HG02852 (cell line): ENCODE measurements around the gene PATL2.
"Not testable (repeated sequence)": the region's sequence is repeated elsewhere in the genome, so short reads cannot be mapped to it uniquely, and the experiment has no call there.

Experiments
- ATAC-seq: cut with Tn5 transposase; IDR thresholded peaks from one replicate; pipeline ENCODE4 v1.9.1; 2021; ENCODE audit warnings: mild to moderate bottlenecking, moderate library complexity; ENCODE audit not compliant: unreplicated experiment

The PATL2 gene

GRCh38 chr15:44711096-44711742, at the start of gene PATL2, which contains the start of gene B2M:
TSS of gene PATL2 (minus strand) at chr15:44711323. CDS start at chr15:44676490, 34,833 bp downstream.
TSS of gene B2M (plus strand) at chr15:44711517. CDS start at chr15:44711547, 30 bp downstream.
- ATAC-seq, result peak; percentile 89

- no peak for ATAC-seq
Measured at GRCh38 chr15:44753345-44753744, 42.2 kb upstream of the PATL2 start.

- not testable (repeated sequence) for ATAC-seq
Measured at GRCh38 chr15:44743454-44743853, 32.3 kb upstream of the PATL2 start.

DNA sequence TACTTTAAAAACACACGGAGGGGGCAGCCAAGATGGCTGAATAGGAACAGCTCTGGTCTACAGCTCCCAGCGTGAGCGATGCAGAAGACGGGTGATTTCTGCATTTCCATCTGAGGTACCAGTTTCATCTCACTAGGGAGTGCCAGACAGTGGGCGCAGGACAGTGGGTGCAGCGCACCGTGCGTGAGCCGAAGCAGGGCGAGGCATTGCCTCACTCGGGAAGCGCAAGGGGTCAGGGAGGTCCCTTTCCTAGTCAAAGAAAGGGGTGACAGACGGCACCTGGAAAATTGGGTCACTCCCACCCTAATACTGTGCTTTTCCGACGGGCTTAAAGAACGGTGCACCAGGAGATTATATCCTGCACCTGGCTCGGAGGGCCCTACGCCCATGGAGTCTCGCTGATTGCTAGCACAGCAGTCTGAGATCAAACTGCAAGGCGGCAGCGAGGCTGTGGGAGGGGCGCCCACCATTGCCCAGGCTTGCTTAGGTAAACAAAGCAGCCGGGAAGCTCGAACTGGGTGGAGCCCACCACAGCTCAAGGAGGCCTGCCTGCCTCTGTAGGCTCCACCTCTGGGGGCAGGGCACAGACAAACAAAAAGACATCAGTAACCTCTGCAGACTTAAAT, 28.2 kb upstream of the PATL2 start:
- ATAC-seq, result not testable (repeated sequence)

- ATAC-seq, result no peak
Measured at GRCh38 chr15:44738340-44738984, 27.3 kb upstream of the PATL2 start.

- peak; percentile 62 for ATAC-seq
Measured at GRCh38 chr15:44736181-44736765, 25.1 kb upstream of the PATL2 start, which contains the start of gene TRIM69. TSS of gene TRIM69 (plus strand) at chr15:44736528. CDS start at chr15:44736705, 177 bp downstream.

DNA sequence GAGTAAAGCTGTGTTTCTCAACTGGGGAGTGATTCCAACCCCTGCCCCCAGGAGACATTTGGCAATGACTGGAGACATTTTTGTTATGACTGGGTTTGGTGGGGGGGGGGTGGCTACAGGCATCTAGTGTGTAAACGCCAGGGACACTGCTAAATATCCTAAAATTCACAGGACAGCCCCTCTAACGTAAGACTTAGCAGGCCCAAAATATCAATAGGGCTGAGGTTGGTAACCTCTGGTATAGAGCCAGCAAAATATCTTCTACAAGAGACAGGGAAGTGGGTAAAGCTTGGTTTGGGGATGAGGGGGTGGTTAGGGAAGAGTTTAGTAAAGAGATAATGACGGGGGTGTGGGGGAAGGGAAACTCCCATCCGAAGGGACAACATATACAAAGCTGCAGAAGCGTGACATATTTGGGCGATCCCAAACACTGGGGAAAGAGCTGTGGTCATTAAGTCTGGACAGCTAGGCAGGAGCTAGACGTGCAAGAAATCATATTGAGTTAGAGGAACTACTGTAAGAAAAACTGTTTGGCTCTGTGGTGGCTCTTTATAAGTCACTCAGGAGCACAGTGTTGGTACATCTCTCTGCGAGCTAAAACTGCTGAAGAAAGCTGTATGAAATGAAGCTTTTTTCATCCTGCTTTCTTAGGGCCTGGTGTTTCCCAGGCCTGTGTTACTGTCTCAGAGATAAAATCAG, 24.5 kb upstream of the PATL2 start:
- ATAC-seq, result peak; percentile 43

- ATAC-seq, result no peak
Measured at GRCh38 chr15:44734839-44735481, 23.8 kb upstream of the PATL2 start.

DNA sequence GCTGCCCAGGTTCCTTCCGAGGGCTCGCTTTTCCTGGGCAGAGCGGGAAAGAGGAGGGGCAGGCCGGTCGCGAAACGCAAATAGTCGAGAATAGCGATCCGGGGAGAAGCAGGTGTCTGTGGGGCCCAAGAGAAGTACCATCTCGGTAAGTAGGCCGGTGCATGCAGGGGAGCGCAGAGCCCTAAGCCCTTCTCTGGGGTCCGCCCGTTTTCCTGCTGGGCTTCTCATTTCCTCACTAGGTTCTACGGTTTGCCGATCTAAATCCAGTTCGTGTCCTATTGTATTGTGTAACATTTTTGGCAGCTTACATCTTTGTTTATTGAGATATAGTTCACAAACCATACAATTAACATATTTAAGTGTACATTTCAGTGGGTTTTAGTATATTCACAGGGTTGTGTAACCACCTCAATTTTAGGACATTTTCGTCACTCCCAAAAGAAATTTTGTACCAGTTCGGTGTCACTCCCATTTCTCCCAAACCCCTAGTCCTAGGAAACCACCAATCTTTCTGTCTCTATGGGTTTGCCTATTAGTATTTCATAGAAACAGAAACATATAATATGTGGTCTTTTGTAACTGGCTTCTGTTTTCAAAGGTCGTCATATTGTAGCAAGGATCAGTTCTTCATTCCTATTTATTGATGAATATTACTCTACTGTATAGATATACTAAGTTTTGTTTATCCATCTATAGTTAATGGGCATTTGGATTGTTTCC, 18.4 kb upstream of the PATL2 start:
- ATAC-seq, result no peak

DNA sequence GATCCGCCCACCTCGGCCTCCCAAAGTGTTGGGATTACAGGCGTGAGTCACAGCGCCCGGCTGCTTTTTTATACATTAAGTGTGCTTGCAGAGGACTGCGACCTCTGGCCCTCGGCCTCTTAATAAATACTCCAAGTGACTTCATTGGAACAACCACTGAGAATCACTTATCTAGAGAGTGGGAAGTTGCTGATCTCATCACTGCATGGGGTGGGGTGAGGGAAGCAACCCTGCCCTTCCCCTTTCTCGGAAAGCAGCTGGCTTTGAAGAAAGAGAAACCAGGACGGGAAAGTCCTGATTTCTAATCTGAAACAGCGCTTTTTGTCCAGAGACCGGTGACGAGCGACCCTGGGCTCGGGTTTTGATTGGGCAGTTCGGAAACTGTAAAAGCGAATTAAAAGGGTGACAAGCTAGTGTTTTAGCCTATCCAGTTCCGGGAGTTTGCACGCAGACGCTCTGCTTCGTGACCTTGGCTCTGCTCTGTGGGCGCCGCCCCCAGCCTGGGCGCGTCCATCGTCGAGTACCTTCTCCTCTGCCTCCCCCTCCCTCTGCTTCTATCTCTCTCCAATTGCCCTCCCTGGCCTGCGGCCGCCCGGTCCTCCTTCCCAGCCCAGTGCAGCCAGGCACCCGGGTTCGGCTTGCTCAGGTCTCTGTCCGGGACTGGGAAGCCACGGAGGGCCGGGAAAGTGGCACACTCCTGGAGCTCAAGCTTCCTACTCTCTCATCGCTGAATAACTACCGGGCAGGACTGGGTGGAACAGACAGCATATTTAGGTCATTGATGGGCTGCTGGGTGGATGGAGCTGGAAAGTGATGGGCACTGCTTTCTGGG, 17.7 kb upstream of the PATL2 start:
- ATAC-seq, result peak; percentile 66

GRCh38 chr15:44728232-44728575, 17.1 kb upstream of the PATL2 start:
- not testable (repeated sequence) for ATAC-seq

GRCh38 chr15:44727485-44728231, 16.5 kb upstream of the PATL2 start:
- ATAC-seq, result no peak

DNA sequence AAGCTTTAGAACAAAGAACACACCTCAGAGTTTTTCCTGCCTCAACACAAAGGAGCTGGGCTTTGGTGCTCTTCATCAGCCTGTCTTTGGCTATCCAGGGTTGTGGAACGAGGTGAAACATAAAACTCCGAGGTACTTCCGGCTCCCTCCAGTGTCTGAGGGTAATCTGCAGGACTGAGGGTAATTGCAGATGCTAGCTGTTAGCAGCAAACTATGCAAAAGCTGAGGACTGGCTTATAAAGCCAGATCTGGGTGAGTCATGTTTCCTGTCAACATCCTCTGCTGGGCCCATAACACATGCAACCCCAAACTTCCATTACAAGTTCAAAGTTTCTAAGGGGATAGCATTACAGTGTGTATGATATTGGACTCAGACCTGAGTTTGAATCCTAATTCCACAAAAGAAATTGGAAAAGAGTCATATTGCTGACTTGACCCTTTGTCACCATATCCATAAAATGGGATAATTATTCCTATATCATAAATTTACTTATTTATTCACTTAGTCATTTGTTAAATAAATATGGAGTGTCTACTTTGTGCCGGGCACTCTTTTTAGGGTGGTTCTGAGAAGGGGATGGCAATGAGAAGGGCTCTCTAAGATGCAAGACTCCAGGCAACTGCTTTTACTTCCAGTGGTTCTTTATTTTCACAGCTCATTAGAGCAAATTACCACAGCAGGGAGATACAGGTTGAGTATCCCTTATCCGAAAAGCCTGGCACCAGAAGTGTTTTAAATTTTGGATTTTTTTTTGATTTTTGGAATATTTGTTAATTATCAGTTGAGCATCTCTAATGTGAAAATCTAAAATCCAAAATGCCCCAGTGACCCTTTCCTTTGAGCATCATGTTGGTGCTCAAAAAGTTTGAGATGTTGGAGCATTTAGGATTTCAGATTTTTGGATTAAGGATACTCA, 15.7 kb upstream of the PATL2 start:
- ATAC-seq, result peak; percentile 44

GRCh38 chr15:44726136-44726535, 15.0 kb upstream of the PATL2 start:
- no peak for ATAC-seq

DNA sequence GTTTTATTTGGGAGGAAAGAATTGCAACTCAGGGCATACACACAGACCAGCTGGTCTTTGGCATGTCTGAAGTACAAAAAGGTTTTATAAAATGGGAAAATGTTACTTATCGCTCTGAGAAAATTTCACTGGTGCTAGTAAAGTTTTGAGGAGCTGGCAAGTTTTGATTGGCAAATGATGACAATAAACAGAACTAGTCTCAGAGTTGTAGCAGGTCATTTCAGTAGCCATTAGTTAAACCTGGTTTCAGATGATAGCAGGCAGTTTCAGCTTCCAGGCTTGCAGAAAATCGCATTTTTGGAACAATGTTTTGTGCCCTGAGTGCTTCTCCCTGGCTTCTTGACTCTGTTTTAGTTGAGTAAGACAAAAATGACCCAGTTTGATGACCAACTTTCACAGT, 10.9 kb upstream of the PATL2 start:
- ATAC-seq, result no peak

DNA sequence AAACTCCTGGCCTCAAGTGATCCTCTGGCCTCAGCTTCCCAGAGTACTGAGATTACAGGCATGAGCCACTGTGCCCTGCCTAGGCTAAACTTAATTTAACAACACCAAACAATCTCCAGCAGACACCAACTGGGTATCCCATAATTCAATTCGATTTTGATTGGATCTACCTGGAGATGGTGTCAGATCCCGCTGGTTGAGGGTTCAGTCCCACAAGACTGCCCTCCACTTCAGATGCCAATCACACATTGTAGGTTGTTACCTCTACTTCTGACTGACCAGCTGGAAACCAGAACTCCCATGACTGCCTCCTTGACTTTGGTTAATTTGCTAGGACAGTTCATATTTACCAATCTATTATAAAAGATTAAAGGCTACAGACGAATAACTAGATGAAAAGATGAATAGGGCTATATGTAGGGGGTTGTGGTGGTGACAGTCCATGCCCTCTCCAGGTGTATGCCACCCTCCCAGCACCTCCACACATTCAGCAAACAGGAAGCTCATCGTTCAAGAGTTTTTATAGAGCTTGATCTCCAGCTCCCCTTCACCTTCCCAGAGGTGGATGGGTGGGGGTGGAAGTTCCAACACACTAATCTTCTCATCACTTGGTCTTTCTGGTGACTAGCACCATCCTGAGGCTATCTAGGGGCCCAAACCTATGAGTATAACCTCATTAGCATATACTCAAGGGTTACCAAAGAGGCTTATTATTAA, 9.5 kb upstream of the PATL2 start:
- ATAC-seq, result no peak

- peak; percentile 13 for ATAC-seq
Measured at GRCh38 chr15:44720000-44720435, 8.9 kb upstream of the PATL2 start.
